ENCODE data around the gene CDC37L1.
"Not testable (repeated sequence)": the region's sequence is repeated elsewhere in the genome, so short reads cannot be mapped to it uniquely, and the experiment has no call there.

CDC37L1 gene

DNA sequence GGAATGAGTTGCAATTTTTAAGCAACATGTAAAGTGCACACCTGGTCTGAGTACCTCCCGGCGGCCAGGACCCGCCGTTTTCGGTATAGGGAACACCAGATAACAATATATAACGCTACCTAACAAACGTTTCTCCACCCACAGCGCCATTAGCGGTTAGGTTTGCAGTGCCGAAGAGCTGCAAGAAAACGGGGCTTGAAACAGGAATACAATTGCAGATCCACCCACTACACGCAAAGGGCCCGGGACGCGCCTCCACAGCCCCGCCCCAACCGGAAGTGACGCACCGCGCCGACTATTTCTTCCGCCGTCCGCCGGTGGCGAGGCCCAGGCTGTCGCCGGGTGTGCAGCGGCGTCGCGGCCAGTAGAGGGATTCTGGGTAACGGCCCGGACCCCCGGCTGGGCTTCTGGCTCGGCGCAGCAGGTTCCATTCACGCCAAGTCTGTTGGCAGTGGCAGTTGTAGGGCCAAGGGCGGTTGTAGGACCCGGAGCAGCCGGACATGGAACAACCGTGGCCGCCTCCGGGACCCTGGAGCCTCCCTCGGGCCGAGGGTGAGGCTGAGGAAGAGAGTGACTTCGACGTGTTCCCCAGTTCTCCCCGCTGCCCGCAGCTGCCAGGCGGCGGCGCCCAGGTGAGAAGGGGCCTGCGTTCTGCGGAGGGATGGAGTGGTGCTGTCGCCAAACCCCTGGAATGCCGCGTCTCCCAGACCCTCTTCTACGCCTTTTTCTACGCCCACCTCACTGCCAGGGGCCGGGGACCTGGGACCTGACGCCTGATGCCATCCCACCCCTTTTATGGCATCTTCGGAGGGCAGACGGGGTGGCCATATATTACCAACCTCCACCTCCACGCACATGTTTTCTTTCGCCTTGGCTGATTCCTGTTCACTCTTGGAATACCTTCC is at the start of gene CDC37L1:
Gene CDC37L1, plus strand, starts transcription at position 302 of the 905 bp plus-strand sequence. Its CDS starts 199 bp downstream, at position 501.
- peak; percentile 62 to 98 (median 95) for DNase-seq

DNA sequence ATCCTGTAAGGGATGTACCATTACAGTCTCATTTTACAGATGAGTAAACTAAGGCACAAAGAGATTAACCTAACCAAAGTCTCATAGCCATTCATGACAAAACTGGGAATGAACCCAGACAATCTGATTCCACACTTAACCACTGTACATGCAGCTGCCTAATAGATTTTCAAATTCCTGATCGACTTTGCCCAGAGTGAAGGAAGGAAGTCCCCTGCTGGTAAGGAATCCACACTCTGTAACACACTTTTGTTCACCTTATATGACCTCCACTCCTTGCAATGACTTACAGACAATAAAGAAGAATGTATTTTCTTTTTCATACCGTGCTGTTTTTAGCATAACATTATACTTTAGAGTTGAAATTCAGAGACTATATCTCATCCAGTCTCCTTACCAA is 48.5 kb upstream of the CDC37L1 start:
- DNase-seq, result no peak

DNA sequence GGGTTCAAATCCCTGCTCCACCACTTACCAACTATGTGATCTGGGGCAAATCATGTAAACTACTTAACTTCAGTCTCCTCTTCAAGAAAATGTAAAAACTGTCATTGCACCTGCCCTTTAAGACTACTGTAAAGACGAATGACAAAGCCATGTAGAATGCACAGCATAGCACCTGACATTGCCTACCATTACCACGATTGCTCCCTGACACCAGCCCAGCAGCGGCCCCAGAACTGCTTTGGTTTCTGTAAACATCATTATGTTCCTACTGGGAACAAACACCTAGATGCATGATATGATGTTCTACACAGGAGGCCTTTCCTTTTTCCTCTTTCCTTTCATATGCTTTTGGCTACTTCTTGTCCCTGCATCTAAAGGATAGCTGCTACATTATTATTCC is 40.4 kb upstream of the CDC37L1 start:
- DNase-seq, result no peak

DNA sequence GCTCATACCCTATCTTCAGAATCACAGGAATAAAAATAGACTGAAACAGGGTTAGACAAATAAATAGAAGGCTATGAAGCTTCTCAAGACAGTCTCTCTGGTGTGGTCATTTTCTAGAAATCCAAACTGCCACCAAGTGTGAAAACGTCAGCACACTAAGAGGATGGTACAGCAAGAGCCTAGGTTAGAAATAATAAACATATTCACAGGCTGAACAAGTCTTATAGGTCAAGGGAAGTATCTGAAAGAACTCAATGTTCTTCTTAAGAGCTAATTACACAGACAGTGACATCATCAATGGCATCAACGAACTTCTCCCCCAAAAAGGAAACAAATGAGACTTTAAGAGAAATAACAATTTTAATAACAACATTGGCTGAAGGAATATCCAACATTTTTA is 39.9 kb upstream of the CDC37L1 start:
- no peak for DNase-seq

DNA sequence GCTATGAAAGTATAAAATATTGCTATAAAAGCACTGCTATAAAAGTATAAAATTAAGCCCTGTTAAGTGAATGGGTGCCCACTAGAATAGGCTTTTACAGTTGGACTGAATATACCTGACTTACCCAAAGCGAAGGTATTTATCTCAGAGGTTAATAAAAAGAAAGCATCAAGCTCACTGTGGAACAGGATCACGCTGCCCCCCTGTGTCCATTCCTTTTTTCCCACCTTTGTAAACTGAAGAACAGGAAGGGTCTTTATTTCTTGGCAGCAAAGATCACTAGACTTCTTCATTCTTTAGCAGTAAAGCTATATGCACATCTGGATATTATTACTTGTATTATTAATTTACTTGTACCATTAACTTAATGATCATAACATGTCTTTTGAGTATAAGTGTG is 39.3 kb upstream of the CDC37L1 start:
- no peak for DNase-seq

GRCh38 chr9:4642351-4642750 is 37.0 kb upstream of the CDC37L1 start:
- no peak for DNase-seq

GRCh38 chr9:4654084-4654483 is 25.3 kb upstream of the CDC37L1 start:
- DNase-seq, result no peak

GRCh38 chr9:4654538-4654937 is 24.8 kb upstream of the CDC37L1 start:
- DNase-seq, result no peak

DNA sequence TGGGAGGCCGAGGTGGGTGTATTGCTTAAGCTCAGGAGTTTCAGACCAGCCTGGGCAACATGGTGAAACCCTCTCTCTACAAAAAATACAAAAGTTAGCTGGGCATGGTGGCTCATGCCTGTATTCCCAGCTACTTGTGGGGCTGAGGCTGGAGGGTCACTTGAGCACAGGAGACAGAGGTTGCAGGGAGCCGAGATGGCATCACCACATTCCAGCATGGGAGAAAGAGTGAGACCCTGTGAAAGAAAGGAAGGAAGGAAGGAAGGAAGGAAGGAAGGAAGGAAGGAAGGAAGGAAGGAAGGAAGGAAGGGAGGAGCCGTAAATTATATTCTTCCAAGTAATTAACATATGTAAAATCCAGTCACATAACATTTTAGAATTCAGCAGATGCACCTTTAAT is 23.2 kb upstream of the CDC37L1 start:
- not testable (repeated sequence) for DNase-seq

DNA sequence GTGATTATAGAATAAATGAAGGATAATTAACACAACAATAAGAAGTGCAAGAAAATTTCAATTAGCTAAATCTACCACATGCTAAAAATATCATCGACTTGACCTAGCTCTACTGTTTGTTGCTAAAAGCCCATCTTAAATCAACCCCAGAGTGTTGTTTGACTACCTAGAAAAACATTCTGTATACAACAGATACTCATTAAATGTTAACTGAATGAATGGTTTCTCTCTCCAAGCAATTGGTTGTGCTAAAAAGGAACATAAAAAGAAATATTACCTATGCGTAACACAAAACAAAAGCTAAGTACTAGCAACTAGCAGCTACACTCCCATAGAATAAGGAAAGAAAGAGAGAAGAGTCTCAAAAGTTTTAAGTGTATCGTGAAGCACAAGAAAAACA is 22.7 kb upstream of the CDC37L1 start:
- DNase-seq, result no peak

GRCh38 chr9:4657426-4658159 is 21.8 kb upstream of the CDC37L1 start:
- no peak for DNase-seq

DNA sequence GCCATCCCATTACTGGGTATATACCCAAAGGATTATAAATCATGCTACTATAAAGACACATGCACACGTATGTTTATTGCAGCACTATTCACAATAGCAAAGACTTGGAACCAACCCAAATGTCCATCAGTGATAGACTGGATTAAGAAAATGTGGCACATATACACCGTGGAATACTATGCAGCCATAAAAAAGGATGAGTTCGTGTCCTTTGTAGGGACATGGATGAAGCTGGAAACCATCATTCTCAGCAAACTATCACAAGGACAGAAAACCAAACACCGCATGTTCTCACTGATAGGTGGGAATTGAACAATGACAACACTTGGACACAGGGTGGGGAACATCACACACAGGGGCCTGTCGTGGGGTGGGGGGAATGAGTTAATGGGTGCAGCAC is 18.7 kb upstream of the CDC37L1 start:
- DNase-seq, result not testable (repeated sequence)

DNA sequence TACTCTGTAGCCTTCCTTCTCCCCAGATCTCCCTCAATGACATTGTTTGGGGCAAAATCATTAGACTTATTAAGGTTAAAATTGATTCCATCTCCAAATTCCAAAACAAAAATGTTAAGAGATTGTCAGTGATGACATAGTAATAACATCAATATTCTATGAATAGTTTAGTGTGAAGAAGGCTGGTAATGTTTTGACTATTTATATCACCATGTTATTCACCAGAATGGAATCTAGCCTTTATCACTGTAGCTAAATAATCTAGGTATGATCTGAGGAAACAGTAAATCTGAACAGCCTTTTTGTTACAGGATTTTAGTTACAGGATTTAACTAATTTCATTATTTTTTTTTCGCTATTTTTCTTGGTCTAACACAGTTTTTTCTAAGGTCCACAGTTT is 18.2 kb upstream of the CDC37L1 start:
- DNase-seq, result no peak

DNA sequence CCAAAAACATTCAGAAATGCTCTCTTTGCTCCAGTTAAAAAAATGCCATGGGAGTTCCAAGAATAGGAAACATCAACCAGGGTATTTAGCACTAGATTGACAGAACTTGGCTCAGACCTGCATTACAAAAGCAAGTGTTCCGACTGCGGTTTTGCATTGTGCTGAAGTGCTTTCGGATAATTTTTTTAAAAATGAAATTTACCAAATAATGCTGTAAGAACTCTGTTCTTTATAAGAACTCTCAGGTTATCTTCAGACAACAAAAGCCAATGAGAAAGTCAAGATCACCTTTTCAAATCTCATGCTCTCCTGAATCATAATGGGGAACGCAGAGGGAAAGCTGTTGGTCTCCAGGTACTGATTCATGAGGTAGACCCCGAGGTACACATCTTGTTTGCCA is 17.8 kb upstream of the CDC37L1 start:
- no peak for DNase-seq

- peak in 13 of 14 donors; percentile 20 to 93 (median 66) for DNase-seq
These were observed 17.0 kb upstream of the CDC37L1 start, which contains the start of gene PLPP6 for GRCh38 chr9:4662108-4662988. Gene PLPP6 (plus strand): TSS chr9:4662294. CDS start chr9:4662376, 82 bp downstream.

- peak in 2 of 14 donors; percentile 20 to 37 for DNase-seq
These were observed 16.2 kb upstream of the CDC37L1 start for GRCh38 chr9:4662989-4663792.

GRCh38 chr9:4663956-4664355 is 15.4 kb upstream of the CDC37L1 start:
- peak in 1 of 14 donors; percentile 18 for DNase-seq

DNA sequence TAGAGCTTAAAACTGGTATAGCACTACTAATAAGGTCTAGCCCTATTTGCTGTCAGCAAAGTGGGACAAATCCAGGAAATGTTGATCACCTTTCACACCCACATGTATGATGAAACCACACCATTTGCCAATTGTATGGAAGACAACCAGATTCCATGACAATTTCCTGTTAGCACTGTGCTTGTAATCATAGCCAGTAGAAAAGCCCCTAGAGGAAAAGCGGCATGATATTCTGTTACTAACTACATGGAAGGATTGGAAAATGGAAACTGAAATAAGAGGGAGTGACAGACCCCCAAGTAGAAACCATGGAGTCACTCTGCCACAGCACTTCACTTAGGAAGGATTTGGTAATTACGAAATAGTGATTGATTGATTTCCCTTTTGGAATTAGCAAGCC is 14.0 kb upstream of the CDC37L1 start:
- peak in 1 of 14 donors; percentile 34 for DNase-seq

DNA sequence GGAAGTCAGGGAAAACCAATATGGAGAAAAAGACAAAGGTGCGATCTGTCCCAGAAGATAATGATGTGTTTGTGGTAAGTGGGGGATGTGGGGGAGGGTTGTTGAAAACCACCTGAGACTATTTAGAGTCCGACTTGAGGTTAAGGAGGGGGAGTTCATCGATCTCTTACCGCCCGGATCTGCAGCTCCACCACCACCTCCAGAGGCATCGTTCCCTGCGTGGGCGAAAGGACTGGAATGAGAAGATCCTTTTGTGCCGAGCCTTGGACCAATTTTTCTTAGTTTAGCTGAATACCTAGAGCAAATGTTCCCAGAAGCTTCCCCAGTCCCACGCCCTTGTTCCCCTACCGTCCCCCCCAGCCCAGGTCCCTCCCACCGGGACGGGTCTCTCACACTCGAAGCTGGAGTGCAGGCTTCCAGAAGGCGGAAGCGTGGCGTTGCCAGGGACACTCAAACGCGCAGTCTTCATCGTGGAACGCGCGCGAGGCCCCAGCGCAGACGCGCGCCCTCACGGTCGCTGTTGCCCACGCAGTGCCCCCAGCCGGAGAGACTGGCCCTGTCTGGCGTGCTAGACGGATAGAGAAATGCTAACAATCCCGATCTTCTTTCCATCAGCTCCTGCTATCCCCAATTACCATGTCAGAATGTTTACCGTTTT is 13.2 kb upstream of the CDC37L1 start, which contains the start of gene SPATA6L:
Gene SPATA6L, minus strand, starts transcription at position 439 of the 658 bp plus-strand sequence. Its CDS starts 230 bp downstream, at position 209.
- peak in 11 of 14 donors; percentile 13 to 74 (median 44) for DNase-seq

GRCh38 chr9:4667681-4668080 is 11.7 kb upstream of the CDC37L1 start:
- DNase-seq, result no peak

DNA sequence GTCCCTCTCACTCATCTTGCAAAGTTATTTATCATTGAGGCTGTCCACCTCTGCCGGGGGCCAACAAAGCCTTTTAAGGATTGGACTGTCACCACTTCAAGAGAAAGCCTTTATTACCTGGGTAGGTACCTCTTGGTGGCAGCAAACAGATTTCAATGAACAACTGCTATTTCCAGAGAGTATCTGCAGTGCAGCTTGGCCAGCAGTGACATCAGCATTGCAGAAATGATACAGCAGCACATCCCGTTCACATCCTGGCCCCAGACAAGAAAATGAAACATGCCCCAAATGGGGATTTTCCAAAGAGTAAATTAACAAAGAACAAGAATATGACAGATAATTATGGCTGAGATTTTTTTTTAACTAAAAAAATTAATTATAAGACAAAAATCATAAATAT is 10.8 kb upstream of the CDC37L1 start:
- DNase-seq, result no peak
